ENCODE results near the gene ZNF157.

ZNF157 gene

DNA sequence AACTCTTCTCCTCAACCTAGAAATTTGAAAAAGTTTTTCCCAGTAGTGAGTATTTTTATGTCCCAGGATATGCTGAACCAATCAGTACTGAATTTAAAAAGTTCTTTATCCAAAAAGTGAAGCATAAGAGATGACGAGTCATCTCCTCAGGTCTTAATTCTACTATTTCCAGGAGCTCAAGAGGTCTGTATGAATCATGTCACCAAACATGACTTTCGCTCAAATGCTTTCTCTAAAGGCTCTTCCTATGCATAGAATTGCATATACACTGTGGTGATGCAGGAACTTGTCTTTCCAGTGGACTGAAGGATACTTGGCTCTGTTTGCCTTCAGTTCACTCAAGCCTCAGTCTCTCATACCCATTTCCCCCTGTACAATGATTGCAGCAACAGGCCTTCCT lies 76.6 kb downstream of the ZNF157 start:
- Histone ChIP-seq H3K4me2 (ENCODE audit: low read depth, low read length, poor library complexity, severe bottlenecking) (no peak overlapping the region), H4K20me1 (ENCODE audit: low read depth, low read length) (no peaks in the 10 kb centered on the region), H3K9me3 (ENCODE audit: insufficient read depth, low read length) (peaks cover 20% of the 10 kb centered on the region; the same call in 1 of the 2 replicates), H3K9me2 (replicated peaks; ENCODE audit: insufficient read depth, low read length) (no peaks in the 10 kb centered on the region), H3K27me3 (ENCODE audit: low read length) (no peaks in the 10 kb centered on the region), H3K27ac (ENCODE audit: low read depth, low read length) (no peak overlapping the region), H3F3A (ENCODE audit: insufficient read depth) (no peaks in the 10 kb centered on the region), H3K4me3 (ENCODE audit: insufficient read depth, low read length, poor library complexity, severe bottlenecking) (no peak overlapping the region), H3K36me3 (ENCODE audit: low read length) (peaks cover 21% of the 10 kb centered on the region; the same call in 1 of the 2 replicates), H2AFZ (ENCODE audit: low read depth, low read length, severe bottlenecking) (no peak overlapping the region), H3K79me2 (ENCODE audit: insufficient read depth, low read length) (no peaks in the 10 kb centered on the region), H3K9ac (ENCODE audit: low read length) (no peak overlapping the region)
- no peak for TF ChIP-seq EZH2phosphoT487 (conservative IDR thresholded peaks at IDR 0.05; ENCODE audit: low read length)
- TF ChIP-seq, protein P1, sequence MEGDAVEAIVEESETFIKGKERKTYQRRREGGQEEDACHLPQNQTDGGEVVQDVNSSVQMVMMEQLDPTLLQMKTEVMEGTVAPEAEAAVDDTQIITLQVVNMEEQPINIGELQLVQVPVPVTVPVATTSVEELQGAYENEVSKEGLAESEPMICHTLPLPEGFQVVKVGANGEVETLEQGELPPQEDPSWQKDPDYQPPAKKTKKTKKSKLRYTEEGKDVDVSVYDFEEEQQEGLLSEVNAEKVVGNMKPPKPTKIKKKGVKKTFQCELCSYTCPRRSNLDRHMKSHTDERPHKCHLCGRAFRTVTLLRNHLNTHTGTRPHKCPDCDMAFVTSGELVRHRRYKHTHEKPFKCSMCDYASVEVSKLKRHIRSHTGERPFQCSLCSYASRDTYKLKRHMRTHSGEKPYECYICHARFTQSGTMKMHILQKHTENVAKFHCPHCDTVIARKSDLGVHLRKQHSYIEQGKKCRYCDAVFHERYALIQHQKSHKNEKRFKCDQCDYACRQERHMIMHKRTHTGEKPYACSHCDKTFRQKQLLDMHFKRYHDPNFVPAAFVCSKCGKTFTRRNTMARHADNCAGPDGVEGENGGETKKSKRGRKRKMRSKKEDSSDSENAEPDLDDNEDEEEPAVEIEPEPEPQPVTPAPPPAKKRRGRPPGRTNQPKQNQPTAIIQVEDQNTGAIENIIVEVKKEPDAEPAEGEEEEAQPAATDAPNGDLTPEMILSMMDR (IDR thresholded peaks at IDR 0.05; ENCODE audit: insufficient read depth, low read length, poor library complexity, severe bottlenecking), result no peak

DNA sequence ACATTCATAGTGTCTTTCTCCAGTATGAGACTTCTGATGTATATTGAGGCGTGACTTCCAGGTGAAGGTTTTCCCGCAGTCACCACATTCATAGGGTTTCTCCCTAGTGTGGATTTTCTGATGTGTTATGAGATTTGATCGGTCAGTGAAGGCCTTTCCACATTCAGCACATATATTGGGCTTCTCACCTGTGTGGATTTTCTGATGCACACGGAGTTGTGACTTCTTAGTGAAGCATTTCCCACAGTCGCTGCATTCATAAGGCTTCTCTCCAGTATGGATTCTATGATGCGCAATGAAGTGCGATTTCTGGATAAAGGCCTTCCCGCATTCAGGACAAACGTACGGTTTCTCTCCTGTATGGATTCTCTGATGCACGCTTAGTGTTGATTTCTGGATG lies 77.2 kb downstream of the ZNF157 start:
- H3K27ac ChIP-seq (ENCODE audit: low read depth, low read length), result no peak overlapping the region
- H3K36me3 ChIP-seq (ENCODE audit: low read length), result peaks cover 21% of the 10 kb centered on the region; the same call in 1 of the 2 replicates

DNA sequence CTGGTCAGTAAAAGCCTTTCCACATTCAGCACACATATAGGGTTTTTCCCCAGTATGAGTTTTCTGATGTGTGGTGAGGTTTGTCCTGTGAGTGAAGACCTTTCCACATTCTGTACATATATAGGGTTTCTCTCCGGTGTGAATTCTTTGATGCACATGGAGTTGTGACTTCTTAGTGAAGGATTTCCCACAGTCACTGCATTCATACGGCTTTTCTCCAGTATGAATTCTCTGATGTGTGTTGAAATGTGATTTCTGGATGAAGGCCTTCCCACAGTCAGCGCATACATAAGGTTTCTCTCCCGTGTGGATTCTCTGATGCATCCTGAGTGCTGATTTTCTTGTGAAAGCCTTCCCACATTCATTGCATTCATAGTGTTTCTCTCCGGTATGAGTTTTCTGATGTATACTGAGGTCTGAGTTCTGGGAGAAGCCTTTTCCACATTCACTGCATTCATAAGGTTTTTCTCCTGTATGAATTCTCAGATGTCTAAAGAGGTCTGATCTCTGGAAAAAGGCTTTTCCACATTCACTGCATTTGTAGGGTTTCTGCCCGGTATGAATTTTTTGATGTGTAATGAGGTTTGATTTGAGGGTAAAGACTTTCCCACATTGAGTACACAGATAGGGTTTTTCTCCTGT lies 77.9 kb downstream of the ZNF157 start:
- no peak overlapping the region for H3K27ac ChIP-seq (ENCODE audit: low read depth, low read length)
- peaks cover 20% of the 10 kb centered on the region; the same call in 1 of the 2 replicates for H3K9me3 ChIP-seq (ENCODE audit: insufficient read depth, low read length)
- H3K9me2 ChIP-seq (replicated peaks; ENCODE audit: insufficient read depth, low read length), result no peaks in the 10 kb centered on the region
- H4K20me1 ChIP-seq (ENCODE audit: low read depth, low read length), result no peaks in the 10 kb centered on the region
- H3K4me2 ChIP-seq (ENCODE audit: low read depth, low read length, poor library complexity, severe bottlenecking), result no peak overlapping the region
- no peaks in the 10 kb centered on the region for H3K27me3 ChIP-seq (ENCODE audit: low read length)
- peaks cover 23% of the 10 kb centered on the region; the same call in 1 of the 2 replicates for H3K36me3 ChIP-seq (ENCODE audit: low read length)
- no peaks in the 10 kb centered on the region for H3K79me2 ChIP-seq (ENCODE audit: insufficient read depth, low read length)
- H3K9ac ChIP-seq (ENCODE audit: low read length), result no peak overlapping the region
- no peak overlapping the region for H2AFZ ChIP-seq (ENCODE audit: low read depth, low read length, severe bottlenecking)
- no peak overlapping the region for H3K4me3 ChIP-seq (ENCODE audit: insufficient read depth, low read length, poor library complexity, severe bottlenecking)
- no peaks in the 10 kb centered on the region for H3F3A ChIP-seq (ENCODE audit: insufficient read depth)
- TF ChIP-seq EZH2phosphoT487 (conservative IDR thresholded peaks at IDR 0.05; ENCODE audit: low read length), result no peak
- TF ChIP-seq, protein P1 (IDR thresholded peaks at IDR 0.05; ENCODE audit: insufficient read depth, low read length, poor library complexity, severe bottlenecking), result no peak

More for the DNA sequence above, 77.2 kb downstream of the ZNF157 start:
- H3K9me2 ChIP-seq (replicated peaks; ENCODE audit: insufficient read depth, low read length), result no peaks in the 10 kb centered on the region
- H3K9me3 ChIP-seq (ENCODE audit: insufficient read depth, low read length), result peaks cover 20% of the 10 kb centered on the region; the same call in 1 of the 2 replicates
- H2AFZ ChIP-seq (ENCODE audit: low read depth, low read length, severe bottlenecking), result no peak overlapping the region
- H3K4me3 ChIP-seq (ENCODE audit: insufficient read depth, low read length, poor library complexity, severe bottlenecking), result no peak overlapping the region
- H4K20me1 ChIP-seq (ENCODE audit: low read depth, low read length), result no peaks in the 10 kb centered on the region
- no peaks in the 10 kb centered on the region for H3K79me2 ChIP-seq (ENCODE audit: insufficient read depth, low read length)
- no peaks in the 10 kb centered on the region for H3K27me3 ChIP-seq (ENCODE audit: low read length)
- no peak overlapping the region for H3K9ac ChIP-seq (ENCODE audit: low read length)
- no peak overlapping the region for H3K4me2 ChIP-seq (ENCODE audit: low read depth, low read length, poor library complexity, severe bottlenecking)
- no peaks in the 10 kb centered on the region for H3F3A ChIP-seq (ENCODE audit: insufficient read depth)
- no peak for TF ChIP-seq EZH2phosphoT487 (conservative IDR thresholded peaks at IDR 0.05; ENCODE audit: low read length)
- TF ChIP-seq, protein P1 (IDR thresholded peaks at IDR 0.05; ENCODE audit: insufficient read depth, low read length, poor library complexity, severe bottlenecking), result no peak

Data from SU-DHL-6 (cell line).